GF-D8 (cell line): ENCODE measurements around the gene ASL.
"Not testable (repeated sequence)": the region's sequence is repeated elsewhere in the genome, so short reads cannot be mapped to it uniquely, and the experiment has no call there.

Source experiments
- DNase-seq: peaks from one replicate; lab custom pipeline; 2025; lab: John Stamatoyannopoulos, UW

ASL gene

GRCh38 chr7:66075590-66076461, at the start of gene ASL:
Gene ASL, plus strand, starts transcription at chr7:66075819. Its CDS starts 263 bp downstream, at chr7:66076082.
- DNase-seq: peak; percentile 66

- DNase-seq: not testable (repeated sequence)
These were observed 47.3 kb upstream of the ASL start for GRCh38 chr7:66028342-66028741.

- no peak for DNase-seq
These were observed 41.9 kb upstream of the ASL start for GRCh38 chr7:66033471-66034385.

- DNase-seq: peak; percentile 11
These were observed 41.1 kb upstream of the ASL start for GRCh38 chr7:66034436-66035010.

- no peak for DNase-seq
These were observed 39.2 kb upstream of the ASL start for GRCh38 chr7:66036382-66036781.

- DNase-seq: no peak
These were observed 38.8 kb upstream of the ASL start for GRCh38 chr7:66036788-66037187.

- DNase-seq: no peak
These were observed 36.4 kb upstream of the ASL start for GRCh38 chr7:66039094-66039670.

- no peak for DNase-seq
These were observed 31.7 kb upstream of the ASL start for GRCh38 chr7:66043681-66044497.

- DNase-seq: not testable (repeated sequence)
These were observed 31.1 kb upstream of the ASL start for GRCh38 chr7:66044498-66044854.

- no peak for DNase-seq
These were observed 28.2 kb upstream of the ASL start for GRCh38 chr7:66047426-66047825.

GRCh38 chr7:66049886-66050285, 25.7 kb upstream of the ASL start:
- DNase-seq: not testable (repeated sequence)

GRCh38 chr7:66050337-66050957, 25.2 kb upstream of the ASL start:
- no peak for DNase-seq

GRCh38 chr7:66050990-66051448, 24.6 kb upstream of the ASL start:
- DNase-seq: no peak

- DNase-seq: no peak
These were observed 23.2 kb upstream of the ASL start for GRCh38 chr7:66052447-66052846.

- DNase-seq: no peak
These were observed 21.6 kb upstream of the ASL start for GRCh38 chr7:66054063-66054462.

GRCh38 chr7:66055321-66055956, 20.2 kb upstream of the ASL start:
- no peak for DNase-seq

GRCh38 chr7:66060796-66061195, 14.8 kb upstream of the ASL start:
- no peak for DNase-seq

GRCh38 chr7:66069732-66070131, 5.9 kb upstream of the ASL start:
- DNase-seq: no peak

GRCh38 chr7:66070222-66070621, 5.4 kb upstream of the ASL start:
- DNase-seq: no peak

GRCh38 chr7:66072208-66072607, 3.4 kb upstream of the ASL start:
- not testable (repeated sequence) for DNase-seq
